IMR-90 (cell line): ENCODE measurements around the gene MAGEA6. TPM values are rescaled to one million over a fixed set of nuclear protein-coding genes. Genes with fewer than 3 reads are reported as not detected.
A peak's percentile ranks its signal among the peaks of the same experiment; 100 is the strongest.
"Not testable (repeated sequence)": the region's sequence is repeated elsewhere in the genome, so short reads cannot be mapped to it uniquely, and the experiment has no call there.

Source experiments
- ATAC-seq: fragments of 200-7000 bp; cut with Tn5 transposase; 2 replicates; pipeline ENCODE4 v1.9.1; 2020; ENCODE audit warnings: low read depth, mild to moderate bottlenecking, moderate library complexity
- Bru-seq: library from RNA; stranded (reverse); fragments of 400-500 nt; gene quantifications from one replicate; lab custom pipeline; 2021; lab: Mats Ljungman, UMichigan
- BruChase-seq, 2 experiments: library from RNA; stranded (reverse); fragments of 400-500 nt; gene quantifications; one replicate each; lab custom pipeline; 2021; lab: Mats Ljungman, UMichigan
- BruUV-seq: library from RNA; stranded (reverse); fragments of 400-500 nt; replicated peaks from 2 replicates; lab custom pipeline; 2021; lab: Mats Ljungman, UMichigan
- CTCF ChIA-PET: fragments of 300-600 bp; formaldehyde crosslinking; extraction: SDS; loops from one replicate; lab custom pipeline; 2021; ENCODE audit warnings: antibody characterized with exemption; lab: Yijun Ruan, JAX
- POLR2A ChIA-PET: fragments of 300-600 bp; sonication (Branson Sonifier 250); formaldehyde crosslinking; loops from one replicate; lab custom pipeline; 2022; ENCODE audit warnings: antibody characterized with exemption; ENCODE audit not compliant: unreplicated experiment; lab: Charles Lee
- DNase-seq: peaks from one replicate; pipeline ENCODE4 v3.0.0; 2013
- H2AFZ ChIP-seq: replicated peaks from 2 replicates; pipeline ENCODE3; 2013; ENCODE audit warnings: low read length, mild to moderate bottlenecking; ENCODE audit not compliant: poor library complexity
- H2AK5ac ChIP-seq: 2 replicates; pipeline ENCODE4 v1.6.1; 2013; ENCODE audit warnings: low read depth, low read length, inconsistent platforms
- H2AK9ac ChIP-seq: replicated peaks from 2 replicates; pipeline ENCODE3; 2013; ENCODE audit warnings: mild to moderate bottlenecking, low read depth, low read length, moderate library complexity; ENCODE audit not compliant: poor library complexity
- H2BK120ac ChIP-seq: 2 replicates; pipeline ENCODE4 v1.6.1; 2013; ENCODE audit warnings: low read depth, low read length, inconsistent platforms
- H2BK15ac ChIP-seq: 3 replicates; pipeline ENCODE4 v1.6.1; 2013; ENCODE audit warnings: low read depth, low read length, inconsistent platforms
- H2BK20ac ChIP-seq: 2 replicates; pipeline ENCODE4 v1.6.1; 2013; ENCODE audit warnings: low read depth, mild to moderate bottlenecking, inconsistent platforms, low read length, moderate library complexity
- H2BK5ac ChIP-seq: 2 replicates; pipeline ENCODE4 v1.6.1; 2013; ENCODE audit warnings: mild to moderate bottlenecking, low read depth, low read length, inconsistent platforms; ENCODE audit not compliant: poor library complexity, severe bottlenecking
- H3K14ac ChIP-seq: replicated peaks from 2 replicates; pipeline ENCODE4 v1.6.1; 2013; ENCODE audit warnings: low read depth, low read length, inconsistent platforms
- H3K18ac ChIP-seq: 2 replicates; pipeline ENCODE4 v1.6.1; 2013; ENCODE audit warnings: low read depth, low read length, control low read depth
- H3K23ac ChIP-seq: 2 replicates; pipeline ENCODE4 v1.6.1; 2013; ENCODE audit warnings: low read depth, low read length, inconsistent platforms
- H3K27ac ChIP-seq: 2 replicates; pipeline ENCODE4 v1.5.1; 2013; ENCODE audit warnings: mild to moderate bottlenecking, control low read depth, low read length; ENCODE audit not compliant: insufficient read depth
- H3K27me3 ChIP-seq: 2 replicates; pipeline ENCODE4 v1.6.1; 2013; ENCODE audit warnings: low read length; ENCODE audit not compliant: control insufficient read depth, insufficient read depth
- H3K36me3 ChIP-seq: 2 replicates; pipeline ENCODE4 v1.6.1; 2013; ENCODE audit warnings: low read length, mixed read lengths; ENCODE audit not compliant: control insufficient read depth, insufficient read depth
- H3K4ac ChIP-seq: 2 replicates; pipeline ENCODE4 v1.6.1; 2013; ENCODE audit warnings: low read depth, low read length, inconsistent platforms
- H3K4me1 ChIP-seq: 2 replicates; pipeline ENCODE4 v1.6.1; 2013; ENCODE audit warnings: low read length, mixed read lengths; ENCODE audit not compliant: control insufficient read depth, insufficient read depth
- H3K4me2 ChIP-seq: 2 replicates; pipeline ENCODE4 v1.6.1; 2013; ENCODE audit warnings: low read depth, mild to moderate bottlenecking, control low read depth, low read length, moderate library complexity
- H3K4me3 ChIP-seq: 2 replicates; pipeline ENCODE4 v1.5.1; 2013; ENCODE audit warnings: low read depth, mild to moderate bottlenecking, control low read depth, low read length, moderate library complexity; ENCODE audit not compliant: insufficient read depth
- H3K56ac ChIP-seq: 2 replicates; pipeline ENCODE4 v1.6.1; 2013; ENCODE audit warnings: low read length, inconsistent platforms; ENCODE audit not compliant: insufficient read depth; ENCODE audit errors: extremely low read depth
- H3K79me1 ChIP-seq, 2 experiments: 2 replicates each; pipeline ENCODE4 v1.6.1; 2013; ENCODE audit warnings: low read length in 2 of 2, inconsistent platforms in 1 of 2, low read depth in 1 of 2
- H3K9ac ChIP-seq: 2 replicates; pipeline ENCODE4 v1.6.1; 2013; ENCODE audit warnings: low read depth, low read length, control low read depth
- H3K9me1 ChIP-seq: 2 replicates; pipeline ENCODE4 v1.6.1; 2013; ENCODE audit warnings: low read length, inconsistent platforms; ENCODE audit not compliant: insufficient read depth
- H3K9me3 ChIP-seq: 2 replicates; pipeline ENCODE4 v1.6.1; 2013; ENCODE audit warnings: low read length; ENCODE audit not compliant: control insufficient read depth, insufficient read depth
- H4K20me1 ChIP-seq: 2 replicates; pipeline ENCODE4 v1.6.1; 2013; ENCODE audit warnings: low read length, inconsistent platforms; ENCODE audit not compliant: insufficient read depth
- H4K5ac ChIP-seq: 2 replicates; pipeline ENCODE4 v1.6.1; 2013; ENCODE audit warnings: mild to moderate bottlenecking, low read depth, low read length, control low read depth
- H4K8ac ChIP-seq, 2 experiments: 2 replicates each; pipeline ENCODE4 v1.6.1; 2013; ENCODE audit warnings: low read depth in 2 of 2, low read length in 2 of 2, control low read depth in 1 of 2, inconsistent platforms in 1 of 2
- H4K91ac ChIP-seq: 2 replicates; pipeline ENCODE4 v1.6.1; 2013; ENCODE audit warnings: low read depth, low read length, inconsistent platforms; ENCODE audit not compliant: insufficient read depth
- WGBS, 2 experiments: methylation state at CpG; one replicate each; pipeline versions ENCODE4 v1.1.5 to v1.1.7; 2013; ENCODE audit warnings: missing lambda C conversion rate in 2 of 2; ENCODE audit not compliant: insufficient read length in 1 of 2; ENCODE audit errors: extremely low coverage in 2 of 2; 5-methylcytosine and 5-hydroxymethylcytosine counted together
- dilution Hi-C: fragments of 300-500 bp; cut with HindIII; formaldehyde crosslinking; loops from one replicate; pipeline ENCODE4 v1.14.3; 2018; ENCODE audit warnings: low sequenced_read_pairs; ENCODE audit not compliant: unreplicated experiment
- in situ Hi-C: fragments of 300-500 bp; cut with MboI; formaldehyde crosslinking; loops from 3 replicates; pipeline ENCODE4 v1.14.3; 2019; ENCODE audit warnings: low sequenced_read_pairs, inconsistent platforms, mixed read lengths
- intact Hi-C: fragments of 100-400 bp; cut with micrococcal nuclease; formaldehyde crosslinking; loops from 2 replicates; pipeline ENCODE4 v1.10.0; 2022
- long read RNA-seq: library from polyadenylated mRNA; unstranded; transcript quantifications from one replicate; pipeline ENCODE4 v2.0.0, GENCODE V29; 2021; ENCODE audit not compliant: unreplicated experiment
- polyA plus RNA-seq, 3 experiments: library from polyadenylated mRNA; depleted of rRNA; stranded (reverse); fragments of >200 nt; gene quantifications; 2 replicates each; pipeline ENCODE4 v1.2.3, GENCODE V29; 2012; ENCODE audit warnings: low replicate concordance in 1 of 3
- total RNA-seq: library from RNA; depleted of rRNA; stranded (reverse); fragments of >200 nt; gene quantifications from 2 replicates; pipeline ENCODE4 v1.2.3, GENCODE V29; 2012; rRNA removed

MAGEA6 gene, protein sequence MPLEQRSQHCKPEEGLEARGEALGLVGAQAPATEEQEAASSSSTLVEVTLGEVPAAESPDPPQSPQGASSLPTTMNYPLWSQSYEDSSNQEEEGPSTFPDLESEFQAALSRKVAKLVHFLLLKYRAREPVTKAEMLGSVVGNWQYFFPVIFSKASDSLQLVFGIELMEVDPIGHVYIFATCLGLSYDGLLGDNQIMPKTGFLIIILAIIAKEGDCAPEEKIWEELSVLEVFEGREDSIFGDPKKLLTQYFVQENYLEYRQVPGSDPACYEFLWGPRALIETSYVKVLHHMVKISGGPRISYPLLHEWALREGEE
- total RNA-seq, result not detected in 2 replicates
- not detected in 2 replicates for polyA plus RNA-seq (2012; rRNA removed)
- not detected in 2 replicates for polyA plus RNA-seq (2012; cell fraction: cytosol; rRNA removed)
- not detected in 2 replicates for polyA plus RNA-seq (2012; cell fraction: nucleus; rRNA removed; ENCODE audit: low replicate concordance)
- Bru-seq, nascent RNA, result not detected
- not detected for BruChase-seq, experiment 1, labeled RNA remaining after a 6-hour chase
- percentile 14 among the genes with signal in this experiment for BruChase-seq, experiment 2, labeled RNA remaining after a 2-hour chase
- long read RNA-seq, result 0 reads

DNA sequence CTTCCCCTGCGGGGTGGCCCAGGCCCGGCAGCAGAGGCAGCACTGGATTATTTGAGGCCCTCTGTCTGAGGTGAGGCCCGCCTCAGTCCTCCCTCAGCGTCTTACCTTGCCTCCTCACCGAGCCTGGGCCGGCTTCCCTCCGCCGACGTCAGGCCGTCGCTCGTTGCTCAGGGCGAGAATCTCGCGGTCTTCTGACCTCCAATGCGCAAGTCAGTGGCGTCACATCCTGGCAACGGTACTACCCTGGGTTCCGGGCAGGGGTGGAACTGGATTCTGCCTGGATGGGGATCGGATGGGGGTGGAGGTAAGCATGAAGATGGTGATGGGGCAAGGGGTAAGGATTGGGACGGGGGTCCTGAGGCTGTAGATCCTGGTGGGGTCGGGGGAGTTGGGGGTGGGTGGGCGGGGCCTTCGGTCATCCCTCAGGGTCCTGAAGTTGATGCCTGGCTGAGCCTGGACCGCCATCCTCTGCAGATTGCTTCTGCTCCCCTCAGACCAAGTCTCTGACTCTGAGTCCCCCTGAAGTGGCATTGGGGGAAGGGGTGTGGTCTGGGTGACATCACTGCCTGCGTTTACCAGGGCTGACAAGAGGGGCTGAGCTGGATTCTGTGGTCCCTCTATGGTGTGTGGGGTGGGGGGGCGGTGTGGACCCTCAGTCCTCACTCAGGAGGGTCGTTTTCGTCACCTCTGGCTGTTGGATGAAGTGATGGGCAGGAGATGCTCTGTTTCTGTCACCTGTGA, at the start of gene MAGEA6:
MAGEA6 (minus strand) TSS at position 141 of the 741 bp plus-strand sequence. CDS start 2,039 bp downstream, outside the sequence.
- H3K23ac ChIP-seq, H4K8ac ChIP-seq, H2AK5ac ChIP-seq, H3K27ac ChIP-seq, intact Hi-C loops, H3K18ac ChIP-seq, H3K9me3 ChIP-seq, H2BK15ac ChIP-seq, H3K4me1 ChIP-seq, BruUV-seq, H3K27me3 ChIP-seq, H3K4ac ChIP-seq, H2AFZ ChIP-seq, H2AK9ac ChIP-seq, H3K56ac ChIP-seq, H4K91ac ChIP-seq, in situ Hi-C loops, H3K4me2 ChIP-seq, H4K20me1 ChIP-seq, H3K9ac ChIP-seq, POLR2A ChIA-PET, dilution Hi-C loops, H3K36me3 ChIP-seq, H2BK20ac ChIP-seq, CTCF ChIA-PET, H3K14ac ChIP-seq, H2BK5ac ChIP-seq, DNase-seq, H4K5ac ChIP-seq, H3K9me1 ChIP-seq, ATAC-seq, H3K79me1 ChIP-seq, H2BK120ac ChIP-seq, H3K4me3 ChIP-seq: not testable (repeated sequence)
- WGBS, 2 experiments, result no CpG with 5 or more reads among the region's 29 CpGs
